HS-5 (cell line): ENCODE measurements around the gene GGACT.
"Not testable (repeated sequence)": the region's sequence is repeated elsewhere in the genome, so short reads cannot be mapped to it uniquely, and the experiment has no call there.

Experiments used
- DNase-seq: peaks from one replicate; pipeline ENCODE4 v3.0.0-alpha.2; 2012; ENCODE audit warnings: low read depth

Gene GGACT

DNA sequence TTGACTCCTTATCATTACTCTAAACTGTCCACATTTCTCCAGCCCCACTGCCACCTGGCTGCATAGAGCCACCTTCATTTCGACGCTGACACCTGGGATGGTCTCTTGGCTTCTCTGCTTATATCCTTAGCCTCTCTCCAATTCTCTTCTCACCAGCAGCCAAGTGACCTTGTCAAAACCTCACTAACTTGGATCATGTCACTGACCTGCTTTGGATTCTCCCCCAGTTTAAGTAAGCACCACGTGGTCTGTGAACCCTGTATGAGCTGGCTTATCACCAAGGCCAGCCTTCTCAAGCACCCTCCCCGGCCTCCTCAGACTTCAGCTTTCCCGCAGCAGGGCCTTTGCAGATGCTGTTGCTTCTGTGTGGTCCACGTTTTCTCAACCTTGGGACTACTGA, 12.3 kb upstream of the GGACT start:
- DNase-seq = no peak

DNA sequence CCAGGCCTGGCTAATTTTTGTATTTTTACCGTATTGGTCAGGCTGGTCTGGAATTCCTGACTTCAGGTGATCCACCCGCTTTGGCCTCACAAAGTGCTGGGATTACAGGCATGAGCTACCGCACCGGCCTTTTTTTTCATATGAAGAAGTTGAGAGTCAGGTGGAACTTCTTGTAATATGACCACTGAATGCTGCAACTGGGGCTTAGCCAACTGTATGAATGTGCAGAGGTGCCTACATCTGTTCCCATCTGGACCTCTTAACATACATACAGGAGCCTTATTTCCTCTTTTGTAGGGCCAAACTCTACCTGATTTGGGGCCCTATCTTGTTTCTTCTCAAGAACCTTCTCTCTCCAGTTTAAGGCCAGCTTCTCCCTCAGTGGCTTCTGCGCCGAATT, 11.9 kb upstream of the GGACT start:
- no peak for DNase-seq

DNA sequence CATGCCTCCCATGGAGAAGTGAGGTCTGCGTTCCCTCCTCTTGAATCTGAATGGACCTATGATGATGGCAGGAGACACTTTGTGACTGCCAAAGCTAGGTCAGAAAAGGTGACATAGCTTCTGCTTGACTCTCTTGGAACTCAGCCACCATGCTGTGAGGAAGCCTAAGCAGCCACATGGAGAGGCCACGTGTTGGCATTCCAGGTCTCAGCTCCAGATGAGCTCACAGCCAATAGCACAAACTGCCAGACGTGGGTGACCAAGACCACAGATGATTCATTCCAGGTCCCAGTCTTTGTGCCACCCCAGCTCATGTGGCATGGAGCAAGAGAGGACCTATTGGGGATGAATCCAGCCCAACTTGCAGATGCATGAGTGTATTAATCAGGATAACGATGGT, 8.7 kb upstream of the GGACT start:
- peak; percentile 8 for DNase-seq

DNA sequence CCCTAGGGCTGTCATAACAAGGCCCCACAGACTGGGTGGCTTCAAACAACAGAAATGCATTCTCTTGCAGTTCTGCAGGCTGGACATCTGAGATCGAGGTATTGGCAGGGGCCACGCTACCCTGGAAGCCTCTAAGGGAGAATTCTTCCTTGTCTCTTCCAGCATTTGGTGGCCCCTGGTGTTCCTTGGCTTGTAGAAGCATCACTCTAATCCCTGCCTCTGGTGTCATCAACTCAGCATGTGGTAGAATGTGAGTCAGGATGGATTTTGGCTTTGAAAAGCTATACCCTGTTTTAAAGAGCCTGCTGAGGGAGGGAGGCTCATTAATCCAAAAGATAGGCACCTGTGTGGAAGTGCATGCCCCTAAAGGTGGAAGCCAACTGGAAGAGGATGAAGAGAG, 7.9 kb upstream of the GGACT start:
- DNase-seq = no peak

DNA sequence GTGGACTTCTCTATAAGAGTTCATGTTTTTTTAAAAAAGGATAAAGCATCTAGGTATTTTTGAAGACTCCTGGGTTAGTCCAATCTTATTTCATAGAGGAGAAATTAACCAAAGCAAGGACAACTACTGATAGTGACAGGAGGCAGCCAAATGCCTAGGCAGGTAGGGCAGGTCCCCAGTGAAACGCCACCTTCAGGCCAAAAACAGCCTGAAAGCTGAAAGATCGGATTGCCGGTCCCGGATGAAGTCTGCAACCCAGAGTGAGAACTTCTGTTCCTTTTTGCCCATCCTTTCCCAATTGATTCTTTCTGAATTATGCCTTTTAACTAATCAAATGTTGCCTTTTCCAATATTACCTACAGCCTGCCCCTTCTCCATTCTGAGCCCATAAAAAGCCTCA, 6.1 kb upstream of the GGACT start:
- no peak for DNase-seq

DNA sequence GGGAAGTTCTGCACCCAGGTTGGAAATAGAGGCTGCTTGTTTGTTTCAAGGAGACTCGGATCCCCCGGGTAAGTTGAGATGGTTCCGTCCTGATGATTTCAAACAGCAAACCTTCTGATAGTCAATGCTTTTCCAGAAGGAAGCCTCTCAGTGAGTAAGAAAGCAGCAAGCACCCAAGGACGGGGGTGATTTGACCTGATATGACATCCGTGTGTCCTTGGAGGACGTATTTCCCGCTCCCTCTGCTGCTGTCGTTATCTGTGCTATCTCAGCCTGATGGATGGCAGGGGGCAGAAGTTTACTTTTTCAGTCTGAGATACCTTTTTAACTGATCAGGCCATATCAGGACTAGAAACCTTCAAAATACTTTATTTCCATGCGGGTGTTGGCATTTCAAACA, 5.7 kb upstream of the GGACT start:
- no peak for DNase-seq

DNA sequence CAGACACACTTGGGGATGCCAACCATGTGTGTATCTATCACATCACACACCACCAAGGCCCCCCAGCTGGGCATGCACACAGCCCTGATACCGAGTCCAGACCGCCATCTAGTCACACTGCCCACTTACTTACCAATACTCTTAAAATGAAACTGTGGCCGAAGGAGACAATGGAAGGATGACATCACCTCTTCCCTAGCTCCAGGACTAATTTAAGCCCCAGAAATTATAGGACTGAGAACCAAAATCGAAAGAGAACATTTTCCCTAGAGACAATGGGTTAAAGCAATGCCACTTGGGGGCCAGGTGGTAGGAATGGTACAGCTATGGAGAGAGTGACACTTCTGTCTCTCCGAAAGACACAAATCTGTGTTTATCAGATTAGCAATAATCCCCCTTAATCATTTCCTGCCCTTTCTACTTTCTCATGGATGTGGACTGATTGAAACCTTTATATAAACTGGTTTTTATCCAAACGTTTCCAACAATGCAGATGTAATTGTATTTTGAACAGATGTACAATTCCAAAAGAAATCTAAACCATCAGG, 663 bp upstream of the GGACT start:
- no peak for DNase-seq

DNA sequence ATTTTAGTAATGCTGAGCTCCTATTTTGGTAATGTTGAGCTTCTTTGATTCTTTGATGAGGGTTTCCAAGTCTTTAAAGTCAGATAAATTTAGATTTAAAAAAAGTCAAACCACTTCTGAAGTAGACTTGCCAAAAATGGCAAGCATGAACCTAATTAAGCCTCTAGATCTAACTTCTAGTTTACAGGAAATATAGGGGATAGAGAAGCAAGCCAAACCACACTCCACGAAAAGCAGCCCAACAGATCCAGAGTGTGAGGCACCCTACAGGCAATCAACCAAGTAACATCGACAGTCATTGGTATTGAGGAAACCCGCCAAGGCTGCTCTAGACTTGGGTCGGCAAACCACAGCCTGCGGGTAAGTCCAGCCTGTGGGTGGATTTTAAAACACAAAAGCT, 3.7 kb downstream of the GGACT start:
- DNase-seq = no peak

DNA sequence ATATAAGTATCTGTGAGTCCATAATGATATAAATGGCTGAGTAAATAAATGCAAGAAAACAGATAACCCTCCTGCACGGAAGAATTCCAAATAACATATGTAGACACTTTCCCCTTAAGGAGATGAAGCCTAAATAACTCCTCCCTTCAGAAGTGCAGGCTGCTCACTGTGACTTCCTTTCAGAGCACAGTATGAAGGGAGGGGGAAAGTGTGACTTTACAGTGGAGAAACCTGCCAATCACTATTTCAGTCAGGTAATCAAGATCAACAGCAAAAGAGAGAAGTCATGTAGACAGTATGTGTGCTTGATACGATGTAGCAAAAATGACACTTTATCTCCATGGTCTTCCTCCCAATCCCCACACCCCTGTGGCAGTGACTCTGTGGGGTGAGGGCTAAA, 7.1 kb downstream of the GGACT start:
- no peak for DNase-seq

DNA sequence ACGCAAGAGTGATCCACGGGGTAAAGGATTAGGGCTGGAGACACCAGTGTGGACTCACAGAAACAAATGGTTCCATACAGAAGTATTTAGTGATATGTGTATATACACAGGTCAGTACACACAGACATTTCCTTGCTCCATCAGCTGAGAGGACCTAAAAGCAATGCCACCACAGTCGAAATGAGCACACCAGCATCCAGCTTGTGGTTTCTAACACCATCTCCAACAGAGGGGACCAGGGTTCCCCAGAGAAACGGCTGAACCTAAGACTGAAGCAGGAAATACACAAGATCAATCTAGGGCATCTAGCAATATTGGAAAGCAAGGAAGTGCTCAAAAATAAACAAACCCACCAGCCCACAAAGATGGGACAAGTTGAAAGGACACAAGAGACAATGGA, 7.6 kb downstream of the GGACT start:
- DNase-seq = no peak

DNA sequence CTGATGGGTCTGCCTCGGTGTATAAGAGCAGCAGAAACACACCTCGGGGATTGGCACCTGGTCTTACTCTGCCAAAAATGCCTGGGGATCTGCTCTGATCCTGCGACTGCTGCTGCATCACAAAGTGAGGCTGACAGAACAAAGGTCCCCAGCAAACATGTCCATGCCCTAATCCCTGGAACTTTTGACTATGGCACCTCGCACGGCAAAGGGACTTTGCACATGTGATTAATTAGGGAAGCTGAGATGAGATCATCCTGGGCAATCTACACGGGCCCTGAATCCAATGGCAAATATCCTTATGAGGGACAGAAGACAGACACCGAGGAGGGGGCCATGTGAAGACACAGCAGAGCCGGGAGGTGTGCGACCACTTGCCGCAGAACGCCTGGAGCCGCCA, 8.5 kb downstream of the GGACT start:
- DNase-seq = no peak

DNA sequence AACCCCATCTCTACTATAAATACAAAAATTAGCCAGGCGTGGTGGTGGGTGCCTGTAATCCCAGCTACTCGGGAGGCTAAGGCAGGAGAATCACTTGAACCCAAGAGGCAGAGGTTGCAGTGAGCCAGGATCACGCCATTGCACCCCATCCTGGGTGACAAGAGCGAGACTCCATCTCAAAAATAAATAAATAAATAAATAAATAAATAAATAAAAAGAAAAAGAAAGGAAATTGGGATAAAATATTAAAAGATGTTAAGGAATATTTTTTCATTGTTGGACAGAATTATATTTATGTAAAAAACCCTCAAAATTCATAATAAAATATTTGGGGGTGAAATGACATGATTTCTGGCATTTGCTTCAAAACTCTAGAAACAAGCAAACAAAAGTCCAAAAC, 11.3 kb downstream of the GGACT start:
- not testable (repeated sequence) for DNase-seq

DNA sequence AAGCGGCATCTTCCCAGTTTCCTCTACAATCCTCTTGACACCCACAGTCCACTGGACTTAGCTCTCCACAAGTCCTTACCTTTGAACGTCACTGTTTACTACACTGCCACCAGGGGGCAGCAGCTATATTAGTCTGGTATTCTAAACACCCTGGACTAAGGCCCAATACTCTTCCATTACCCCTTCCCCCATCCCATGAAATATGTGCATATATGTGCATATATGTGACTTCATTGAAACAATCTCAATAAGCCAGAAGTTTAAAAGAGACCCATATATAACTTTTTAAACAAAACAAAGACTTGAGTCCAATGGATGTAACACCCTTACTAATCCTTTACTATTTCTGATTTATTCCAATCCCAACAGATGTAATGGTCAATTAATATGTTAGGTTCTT, 15.5 kb downstream of the GGACT start:
- peak; percentile 19 for DNase-seq

DNA sequence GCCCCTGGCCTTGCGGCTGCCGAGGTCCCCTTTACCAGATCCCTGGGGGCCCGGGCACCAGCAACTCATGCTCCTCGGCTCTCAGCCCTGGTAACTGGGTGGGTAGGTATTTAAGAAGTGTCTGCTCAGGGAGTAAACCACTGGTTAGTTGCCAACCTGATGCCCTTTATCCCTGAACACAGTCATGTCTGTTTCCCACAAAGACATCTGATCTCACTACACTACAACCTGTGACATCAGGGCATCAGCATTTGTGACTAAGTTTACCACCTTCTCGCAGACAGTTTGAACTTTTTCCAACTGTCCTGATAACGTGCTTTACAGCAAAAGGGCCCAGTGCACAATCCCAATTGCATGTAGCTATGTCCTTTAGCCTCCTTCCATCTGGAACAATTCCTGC, 22.0 kb downstream of the GGACT start:
- no peak for DNase-seq

DNA sequence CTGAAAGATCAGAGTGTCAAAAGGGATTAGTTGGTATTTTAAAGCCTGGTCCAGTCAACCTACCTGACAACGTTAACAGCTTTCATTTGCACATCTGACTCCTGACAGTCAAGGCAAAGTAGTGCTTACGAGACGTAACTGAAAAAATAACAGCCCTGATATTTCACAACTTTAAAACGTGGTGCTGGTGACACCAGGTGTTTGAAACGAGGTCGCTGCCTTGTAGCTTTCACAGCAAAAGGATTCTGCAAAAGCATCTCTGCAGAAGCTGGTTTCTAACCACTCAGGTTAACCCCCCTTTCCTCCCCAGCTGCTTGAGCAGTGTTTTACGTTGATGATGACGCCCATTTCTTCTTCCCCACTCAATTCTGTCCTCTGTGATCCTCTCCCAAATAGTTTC, 23.3 kb downstream of the GGACT start:
- DNase-seq = no peak

DNA sequence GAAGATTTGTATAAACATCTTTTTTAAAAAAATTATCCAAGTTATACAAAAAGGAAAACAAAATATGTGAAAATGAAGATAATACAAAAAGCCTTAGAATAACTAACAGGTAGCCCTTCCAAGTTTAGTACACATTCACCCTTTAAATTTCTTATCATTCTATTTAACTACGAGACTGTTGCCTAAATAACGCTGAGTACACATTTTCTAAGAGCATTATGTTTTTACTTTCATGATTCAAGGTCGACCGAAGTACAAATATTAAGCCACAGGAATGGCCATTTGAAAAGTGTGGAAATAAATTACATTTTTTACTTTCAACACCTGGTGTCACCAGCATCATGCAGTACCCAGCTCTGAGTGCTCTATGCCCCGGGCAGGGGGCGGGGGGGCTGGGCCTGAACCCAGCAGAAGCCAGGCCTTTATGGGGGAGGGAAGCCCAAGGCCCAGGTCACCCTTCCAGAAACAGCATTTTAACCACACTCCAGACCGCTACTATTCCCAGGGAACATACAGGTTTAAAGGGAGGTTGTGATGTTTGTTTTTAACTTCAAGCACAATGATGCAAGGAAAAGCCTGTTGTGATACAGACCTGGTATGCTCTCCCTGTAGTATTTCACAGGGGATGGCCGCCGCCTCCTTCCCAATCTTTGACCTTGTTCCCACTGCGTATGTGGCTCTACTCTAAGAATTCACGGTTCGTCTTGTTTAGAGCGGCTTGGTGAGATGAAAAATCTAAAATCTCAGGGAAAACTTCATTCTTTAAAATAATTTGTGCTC, 24.0 kb downstream of the GGACT start:
- DNase-seq = no peak

DNA sequence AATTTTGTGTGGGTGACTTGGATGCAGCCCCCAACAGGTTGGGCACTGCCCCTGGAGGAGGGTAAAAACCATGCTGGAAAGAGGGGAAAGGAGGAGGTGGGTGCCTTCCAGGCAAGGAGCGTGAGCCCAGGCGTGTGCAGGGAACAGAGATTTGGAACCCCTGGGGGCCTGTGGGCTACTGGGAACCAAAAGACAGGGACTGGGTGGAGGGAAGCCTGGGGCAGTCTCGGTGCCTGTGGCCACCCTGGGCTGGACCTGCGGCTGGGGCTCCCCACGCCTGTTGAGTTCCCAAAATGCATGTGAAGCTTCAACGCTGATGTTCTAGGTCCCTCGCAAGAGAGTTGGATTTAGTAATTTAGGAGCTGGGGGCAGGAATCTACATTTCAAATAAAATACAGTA, 24.8 kb downstream of the GGACT start:
- no peak for DNase-seq

DNA sequence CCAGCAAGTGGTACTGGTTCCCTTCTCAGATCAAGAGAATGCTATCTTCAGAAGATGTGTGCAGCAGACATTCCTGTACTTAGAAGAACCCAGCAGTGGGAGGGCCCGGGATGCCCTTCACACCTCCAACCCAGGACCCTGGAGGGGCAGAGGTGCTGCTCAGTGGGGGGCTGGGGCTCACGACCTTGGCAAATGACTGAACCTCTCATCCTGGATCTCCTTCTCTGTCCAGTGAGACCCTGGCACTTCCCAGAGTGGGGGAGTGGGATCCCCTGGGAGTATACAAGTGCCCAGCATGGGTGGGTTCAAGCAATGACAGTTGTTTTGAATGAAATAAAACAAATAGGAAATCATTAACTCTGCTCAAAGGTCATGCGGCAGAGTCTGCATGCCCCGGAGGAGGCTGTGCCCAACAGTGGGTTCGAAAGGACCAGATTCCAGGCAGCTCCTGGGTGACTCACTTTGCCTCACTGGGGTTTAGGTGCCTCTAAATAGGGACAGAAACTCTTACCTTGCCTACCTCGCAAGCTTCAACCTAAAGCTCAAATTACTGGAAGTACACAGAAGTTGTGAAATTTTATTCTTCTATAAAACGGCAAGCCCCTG, 26.9 kb downstream of the GGACT start:
- DNase-seq = no peak

DNA sequence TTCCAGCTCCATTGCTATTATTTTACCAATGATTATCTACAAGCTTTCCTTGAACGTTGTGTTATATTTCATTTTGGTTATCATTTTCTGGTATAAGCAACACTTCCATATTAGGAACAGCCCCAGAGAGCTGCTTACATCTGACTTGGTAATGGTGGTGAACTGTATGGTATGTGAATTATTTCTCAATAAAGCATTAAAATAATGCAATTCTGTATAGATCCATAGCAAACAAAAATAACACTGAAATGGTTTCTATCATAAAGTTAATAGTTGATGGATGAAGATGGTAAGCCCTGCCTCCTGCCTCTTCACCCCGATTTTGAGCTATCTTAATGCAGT, 27.5 kb downstream of the GGACT start:
- DNase-seq = no peak

DNA sequence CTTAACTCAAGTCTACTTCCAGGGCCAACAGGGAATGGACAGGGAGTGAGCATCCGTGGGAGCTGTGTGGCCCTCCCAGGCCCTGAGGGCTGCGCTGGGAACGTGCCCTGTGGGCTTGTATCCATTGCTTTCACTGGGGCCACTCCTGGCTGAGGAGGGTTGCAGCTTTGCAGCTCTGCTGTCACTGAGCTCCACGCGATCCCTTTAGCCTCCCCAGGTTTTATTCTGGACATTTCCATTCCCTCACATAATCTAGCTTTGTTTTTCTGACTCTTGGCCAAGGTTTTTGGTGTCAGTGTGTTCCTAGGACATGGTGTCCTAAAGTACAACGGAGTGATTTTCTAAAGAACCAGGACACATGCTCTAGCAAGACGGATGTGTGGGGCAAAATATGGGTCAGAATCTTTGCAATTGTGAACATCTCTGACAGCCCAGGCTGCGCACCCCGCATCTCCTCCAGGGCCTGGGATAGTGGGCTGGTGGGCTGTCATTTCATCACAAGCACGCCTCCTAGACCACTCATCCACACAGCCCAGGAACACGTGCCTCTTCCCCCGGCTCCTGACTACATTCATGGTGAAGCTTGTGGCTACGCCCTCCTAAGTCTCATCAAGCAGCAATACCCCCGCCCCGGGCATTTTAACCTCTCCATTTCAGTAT, 28.0 kb downstream of the GGACT start:
- DNase-seq = no peak

DNA sequence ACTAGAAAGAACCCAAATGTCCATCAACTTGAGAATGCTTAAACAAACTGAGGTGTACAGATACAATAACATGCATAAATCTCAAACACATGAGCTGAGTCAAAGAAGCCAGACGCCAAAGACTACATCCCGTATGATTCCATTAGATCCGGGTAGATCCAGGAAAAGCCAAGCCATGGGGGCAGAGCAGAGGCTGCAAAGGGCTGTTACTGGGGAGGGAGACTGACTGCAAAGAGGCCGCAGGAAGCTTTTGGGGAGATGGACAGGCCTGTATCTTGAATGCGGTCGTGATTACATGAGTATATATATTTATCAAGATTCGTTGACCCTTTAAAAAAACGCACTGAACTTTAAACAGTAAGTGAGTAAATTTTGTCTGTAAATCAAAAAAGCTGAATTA, 28.7 kb downstream of the GGACT start:
- no peak for DNase-seq

DNA sequence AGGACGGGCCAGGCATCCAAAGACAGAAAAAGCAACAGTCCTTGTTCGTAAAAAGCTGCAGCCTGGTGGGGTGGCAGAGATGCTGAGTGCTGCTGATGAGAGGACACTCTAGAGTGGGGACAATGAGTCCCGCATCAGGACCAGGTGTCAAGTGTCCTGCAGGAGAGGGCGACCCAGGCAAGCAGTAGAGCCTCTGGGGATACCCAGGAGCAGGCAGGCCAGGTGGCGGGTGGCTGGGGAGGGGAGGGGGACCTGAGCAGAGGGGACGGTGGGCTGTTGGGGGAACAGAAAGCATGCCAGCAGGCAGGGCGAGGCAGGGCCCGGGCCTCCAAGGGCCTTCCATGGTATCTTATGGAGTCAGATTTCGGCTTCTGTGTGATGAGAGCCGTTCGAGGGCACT, 35.8 kb downstream of the GGACT start:
- no peak for DNase-seq

DNA sequence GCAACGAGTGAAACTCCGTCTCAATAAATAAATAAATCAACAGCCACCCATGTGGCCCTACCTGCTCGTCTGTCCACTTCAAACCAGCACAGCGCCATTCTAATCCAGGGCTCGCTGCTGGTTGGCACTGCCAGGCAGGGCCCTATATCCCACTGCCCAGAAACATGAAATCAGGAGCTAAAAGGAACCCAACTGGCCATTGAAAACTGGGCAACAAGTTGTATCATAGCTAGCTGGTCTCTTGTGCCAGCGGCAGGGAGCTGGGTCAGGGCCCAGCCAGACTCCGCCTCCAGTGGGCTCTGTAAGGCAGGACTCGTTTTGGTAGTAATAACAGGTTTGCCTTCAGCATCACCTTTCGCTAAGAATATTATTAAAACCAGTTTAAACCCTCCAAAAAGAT, 39.3 kb downstream of the GGACT start:
- no peak for DNase-seq

DNA sequence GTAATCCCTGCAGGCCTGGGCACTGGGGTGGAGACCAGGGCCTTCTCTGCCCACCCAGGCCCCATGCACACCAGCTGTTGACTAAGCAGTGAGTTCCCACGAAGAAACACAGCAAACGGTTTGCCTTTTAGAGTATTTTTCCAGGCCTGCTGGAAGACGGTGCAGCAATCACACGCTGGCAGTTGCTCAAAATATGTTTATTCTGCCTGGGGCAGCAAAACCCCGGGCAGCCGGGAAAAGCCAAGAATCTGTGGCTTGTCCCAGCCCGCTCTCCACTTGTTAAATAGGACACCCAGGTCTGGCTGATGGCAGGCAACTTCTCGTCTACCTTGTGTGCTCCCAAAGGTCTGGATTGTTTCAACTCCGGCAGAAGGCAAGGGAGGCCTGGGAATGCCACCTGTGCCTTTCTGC, 40.8 kb downstream of the GGACT start:
- DNase-seq = no peak
